ENCODE data around the gene CDK18. TPM values are rescaled to one million over a fixed set of nuclear protein-coding genes. Genes with fewer than 3 reads are reported as not detected.

The CDK18 gene
- total and polyA plus RNA-seq, 10 of the 15 experiments (the other 5 are each of a cell fraction or from before 2014, with no cell fraction given) = 0.13 to 4.4 (median 0.52) TPM; not detected in 2

GRCh38 chr1:205480349-205480985 lies 24.0 kb upstream of the CDK18 start (continued):
- TF ChIP-seq BRCA1 (IDR thresholded peaks at IDR 0.05; ENCODE audit: low read depth, low read length) = no peak
- TF ChIP-seq, protein P1, sequence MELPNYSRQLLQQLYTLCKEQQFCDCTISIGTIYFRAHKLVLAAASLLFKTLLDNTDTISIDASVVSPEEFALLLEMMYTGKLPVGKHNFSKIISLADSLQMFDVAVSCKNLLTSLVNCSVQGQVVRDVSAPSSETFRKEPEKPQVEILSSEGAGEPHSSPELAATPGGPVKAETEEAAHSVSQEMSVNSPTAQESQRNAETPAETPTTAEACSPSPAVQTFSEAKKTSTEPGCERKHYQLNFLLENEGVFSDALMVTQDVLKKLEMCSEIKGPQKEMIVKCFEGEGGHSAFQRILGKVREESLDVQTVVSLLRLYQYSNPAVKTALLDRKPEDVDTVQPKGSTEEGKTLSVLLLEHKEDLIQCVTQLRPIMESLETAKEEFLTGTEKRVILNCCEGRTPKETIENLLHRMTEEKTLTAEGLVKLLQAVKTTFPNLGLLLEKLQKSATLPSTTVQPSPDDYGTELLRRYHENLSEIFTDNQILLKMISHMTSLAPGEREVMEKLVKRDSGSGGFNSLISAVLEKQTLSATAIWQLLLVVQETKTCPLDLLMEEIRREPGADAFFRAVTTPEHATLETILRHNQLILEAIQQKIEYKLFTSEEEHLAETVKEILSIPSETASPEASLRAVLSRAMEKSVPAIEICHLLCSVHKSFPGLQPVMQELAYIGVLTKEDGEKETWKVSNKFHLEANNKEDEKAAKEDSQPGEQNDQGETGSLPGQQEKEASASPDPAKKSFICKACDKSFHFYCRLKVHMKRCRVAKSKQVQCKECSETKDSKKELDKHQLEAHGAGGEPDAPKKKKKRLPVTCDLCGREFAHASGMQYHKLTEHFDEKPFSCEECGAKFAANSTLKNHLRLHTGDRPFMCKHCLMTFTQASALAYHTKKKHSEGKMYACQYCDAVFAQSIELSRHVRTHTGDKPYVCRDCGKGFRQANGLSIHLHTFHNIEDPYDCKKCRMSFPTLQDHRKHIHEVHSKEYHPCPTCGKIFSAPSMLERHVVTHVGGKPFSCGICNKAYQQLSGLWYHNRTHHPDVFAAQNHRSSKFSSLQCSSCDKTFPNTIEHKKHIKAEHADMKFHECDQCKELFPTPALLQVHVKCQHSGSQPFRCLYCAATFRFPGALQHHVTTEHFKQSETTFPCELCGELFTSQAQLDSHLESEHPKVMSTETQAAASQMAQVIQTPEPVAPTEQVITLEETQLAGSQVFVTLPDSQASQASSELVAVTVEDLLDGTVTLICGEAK (IDR thresholded peaks at IDR 0.05; ENCODE audit: borderline replicate concordance) = no peak; the same call in 1 of the 2 replicates
- peak; percentile 85 for TF ChIP-seq PKNOX1 (IDR thresholded peaks at IDR 0.05)
- peak; percentile 85 for TF ChIP-seq EED (IDR thresholded peaks at IDR 0.05; ENCODE audit: low read depth)
- TF ChIP-seq MYC (IDR thresholded peaks at IDR 0.05; ENCODE audit: insufficient read depth, insufficient read length, insufficient replicate concordance, low read length, severe bottlenecking) = no peak
- TF ChIP-seq CUX1 (IDR thresholded peaks at IDR 0.05; ENCODE audit: insufficient replicate concordance, low read depth, low read length) = no peak
- TF ChIP-seq ELK1 (IDR thresholded peaks at IDR 0.05; ENCODE audit: low read depth, low read length) = no peak
- TF ChIP-seq, protein P2, sequence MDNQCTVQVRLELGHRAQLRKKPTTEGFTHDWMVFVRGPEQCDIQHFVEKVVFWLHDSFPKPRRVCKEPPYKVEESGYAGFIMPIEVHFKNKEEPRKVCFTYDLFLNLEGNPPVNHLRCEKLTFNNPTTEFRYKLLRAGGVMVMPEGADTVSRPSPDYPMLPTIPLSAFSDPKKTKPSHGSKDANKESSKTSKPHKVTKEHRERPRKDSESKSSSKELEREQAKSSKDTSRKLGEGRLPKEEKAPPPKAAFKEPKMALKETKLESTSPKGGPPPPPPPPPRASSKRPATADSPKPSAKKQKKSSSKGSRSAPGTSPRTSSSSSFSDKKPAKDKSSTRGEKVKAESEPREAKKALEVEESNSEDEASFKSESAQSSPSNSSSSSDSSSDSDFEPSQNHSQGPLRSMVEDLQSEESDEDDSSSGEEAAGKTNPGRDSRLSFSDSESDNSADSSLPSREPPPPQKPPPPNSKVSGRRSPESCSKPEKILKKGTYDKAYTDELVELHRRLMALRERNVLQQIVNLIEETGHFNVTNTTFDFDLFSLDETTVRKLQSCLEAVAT (IDR thresholded peaks at IDR 0.05) = peak; percentile 51; the same call in 1 of the 2 replicates
- TF ChIP-seq SP1 (IDR thresholded peaks at IDR 0.05; ENCODE audit: low read depth, low read length) = peak; percentile 79
- TF ChIP-seq, protein P3, sequence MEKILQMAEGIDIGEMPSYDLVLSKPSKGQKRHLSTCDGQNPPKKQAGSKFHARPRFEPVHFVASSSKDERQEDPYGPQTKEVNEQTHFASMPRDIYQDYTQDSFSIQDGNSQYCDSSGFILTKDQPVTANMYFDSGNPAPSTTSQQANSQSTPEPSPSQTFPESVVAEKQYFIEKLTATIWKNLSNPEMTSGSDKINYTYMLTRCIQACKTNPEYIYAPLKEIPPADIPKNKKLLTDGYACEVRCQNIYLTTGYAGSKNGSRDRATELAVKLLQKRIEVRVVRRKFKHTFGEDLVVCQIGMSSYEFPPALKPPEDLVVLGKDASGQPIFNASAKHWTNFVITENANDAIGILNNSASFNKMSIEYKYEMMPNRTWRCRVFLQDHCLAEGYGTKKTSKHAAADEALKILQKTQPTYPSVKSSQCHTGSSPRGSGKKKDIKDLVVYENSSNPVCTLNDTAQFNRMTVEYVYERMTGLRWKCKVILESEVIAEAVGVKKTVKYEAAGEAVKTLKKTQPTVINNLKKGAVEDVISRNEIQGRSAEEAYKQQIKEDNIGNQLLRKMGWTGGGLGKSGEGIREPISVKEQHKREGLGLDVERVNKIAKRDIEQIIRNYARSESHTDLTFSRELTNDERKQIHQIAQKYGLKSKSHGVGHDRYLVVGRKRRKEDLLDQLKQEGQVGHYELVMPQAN (conservative IDR thresholded peaks at IDR 0.05) = peak; percentile 32; the same call in 1 of the 2 replicates
- TF ChIP-seq ETV6 (conservative IDR thresholded peaks at IDR 0.05 in 1 of 2, IDR thresholded peaks at IDR 0.05 in 1 of 2; ENCODE audit: borderline replicate concordance in 1 of 2, low read depth in 1 of 2) = no peak
- no peak for TF ChIP-seq TARDBP (IDR thresholded peaks at IDR 0.05; ENCODE audit: borderline replicate concordance)

Measured in GM12878 (cell line).